Uterus (tissue), 2 donors: ENCODE results near the gene PFDN5.

Experiments
- CTCF ChIP-seq, 4 experiments: fragments of 200-600 bp in 2 of 4; fragments of 450-650 bp in 2 of 4; sonication (generic) in 2 of 4; IDR thresholded peaks; one replicate each; pipeline ENCODE4 v1.5.1; 2016 to 2019; ENCODE audit warnings: antibody characterized with exemption in 4 of 4, mild to moderate bottlenecking in 2 of 4, moderate library complexity in 1 of 4
- POLR2A ChIP-seq, 2 donors: fragments of 450-650 bp; IDR thresholded peaks; one replicate each; pipeline ENCODE4 v1.6.1; 2016; ENCODE audit warnings: antibody characterized with exemption in 2 of 2, mild to moderate bottlenecking in 1 of 2, moderate library complexity in 1 of 2

DNA sequence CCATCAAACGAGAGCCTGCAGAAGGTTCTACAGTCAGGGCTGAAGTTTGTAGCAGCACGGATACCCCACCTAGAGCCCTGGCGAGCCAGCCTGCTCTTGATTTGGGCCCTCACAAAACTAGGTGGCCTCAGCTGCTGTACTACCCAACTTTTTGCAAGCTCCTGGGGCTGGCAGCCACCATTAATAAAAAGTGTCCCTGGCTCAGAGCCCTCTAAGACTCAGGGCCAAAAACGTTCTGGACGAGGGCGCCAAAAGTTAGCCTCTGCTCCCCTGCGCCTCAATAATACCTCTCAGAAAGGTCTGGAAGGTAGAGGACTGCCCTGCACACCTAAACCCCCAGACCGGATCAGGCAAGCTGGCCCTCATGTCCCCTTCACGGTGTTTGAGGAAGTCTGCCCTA is 8.9 kb upstream of the PFDN5 start:
- TF ChIP-seq CTCF (IDR thresholded peaks at IDR 0.05), result no peak
- TF ChIP-seq POLR2A (IDR thresholded peaks at IDR 0.05), result no peak
